Right atrium auricular region (tissue), 2 donors: Measurements from ENCODE around the gene ZNF236. TPM values are rescaled to one million over a fixed set of nuclear protein-coding genes. Genes with fewer than 3 reads are reported as not detected.

Source experiments
- DNase-seq: peaks from one replicate; pipeline ENCODE4 v3.0.0-alpha.2; 2019; ENCODE audit warnings: low spot score
- H3K27ac ChIP-seq, 2 donors: fragments of 200-600 bp; sonication (generic); 1 replicate in 1 of 2; 2 replicates in 1 of 2; pipeline ENCODE4 v1.5.1; 2016 to 2019
- H3K27me3 ChIP-seq, 2 donors: fragments of 200-600 bp; sonication (generic); one replicate each; pipeline versions ENCODE4 v1.5.1 to v1.6.0; 2017 to 2019
- H3K36me3 ChIP-seq: fragments of 200-600 bp; sonication (generic); one replicate; pipeline ENCODE4 v1.5.1; 2016
- H3K4me1 ChIP-seq, 2 donors: fragments of 200-600 bp; sonication (generic); one replicate each; pipeline versions ENCODE4 v1.5.1 to v1.6.0; 2017 to 2019
- H3K4me3 ChIP-seq, 2 donors: fragments of 200-600 bp; sonication (generic); 1 replicate in 1 of 2; 2 replicates in 1 of 2; pipeline ENCODE4 v1.5.1; 2017 to 2019; ENCODE audit warnings: mild to moderate bottlenecking in 1 of 2, moderate library complexity in 1 of 2
- H3K9me3 ChIP-seq, 2 donors: fragments of 200-600 bp; sonication (generic); one replicate each; pipeline ENCODE4 v1.5.1; 2019
- total RNA-seq, 2 donors: library from RNA; depleted of rRNA; stranded (reverse); fragments of >200 nt; gene quantifications; one replicate each; pipeline ENCODE4 v1.1.0, GENCODE V29; 2016
- TF ChIP-seq, protein P1 (sequence below), 2 donors: fragments of 200-600 bp; sonication (generic); IDR thresholded peaks; one replicate each; pipeline ENCODE4 v1.5.1; 2019; ENCODE audit warnings: antibody characterized with exemption in 2 of 2

Gene ZNF236
- total RNA-seq, 2 donors from 2014 or later: 11.0 to 12.7 TPM

DNA sequence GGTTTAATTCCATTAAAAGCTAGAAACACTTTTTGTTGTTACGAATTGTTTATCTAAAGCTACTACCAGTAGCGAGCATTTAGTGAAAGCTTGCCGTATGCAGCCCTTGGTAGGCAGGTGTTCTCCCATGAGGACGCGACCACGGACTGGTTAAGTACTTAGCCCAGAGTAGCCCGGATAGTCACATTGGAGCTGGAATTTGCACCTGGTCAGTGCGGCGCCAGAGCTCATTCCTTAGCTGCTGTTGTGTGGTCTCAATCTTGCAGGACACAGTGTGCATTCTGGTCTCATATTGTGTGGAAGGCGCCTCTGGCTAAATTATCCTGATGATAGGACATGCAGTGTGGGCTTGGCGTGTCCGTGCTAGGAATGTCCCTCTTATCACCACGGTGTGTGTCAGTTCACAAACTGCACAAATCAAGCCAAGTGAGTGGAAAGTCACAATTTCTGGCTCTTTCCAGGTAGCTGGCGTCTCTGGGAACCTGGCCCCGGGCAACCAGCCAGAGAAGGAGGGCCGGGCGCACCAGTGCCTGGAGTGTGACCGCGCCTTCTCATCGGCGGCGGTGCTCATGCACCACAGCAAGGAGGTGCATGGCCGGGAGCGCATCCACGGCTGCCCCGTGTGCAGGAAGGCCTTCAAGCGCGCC is 133.3 kb downstream of the ZNF236 start:
- Histone ChIP-seq H3K4me1 (peaks cover 0 to 6% of the 10 kb centered on the region in 2 donors), H3K27me3 (no peaks in the 10 kb centered on the region), H3K4me3 (no peak overlapping the region), H3K9me3 (no peaks in the 10 kb centered on the region), H3K36me3 (peaks cover 20% of the 10 kb centered on the region), H3K27ac (no peak overlapping the region)
- DNase-seq: no peak
- TF ChIP-seq, protein P1, sequence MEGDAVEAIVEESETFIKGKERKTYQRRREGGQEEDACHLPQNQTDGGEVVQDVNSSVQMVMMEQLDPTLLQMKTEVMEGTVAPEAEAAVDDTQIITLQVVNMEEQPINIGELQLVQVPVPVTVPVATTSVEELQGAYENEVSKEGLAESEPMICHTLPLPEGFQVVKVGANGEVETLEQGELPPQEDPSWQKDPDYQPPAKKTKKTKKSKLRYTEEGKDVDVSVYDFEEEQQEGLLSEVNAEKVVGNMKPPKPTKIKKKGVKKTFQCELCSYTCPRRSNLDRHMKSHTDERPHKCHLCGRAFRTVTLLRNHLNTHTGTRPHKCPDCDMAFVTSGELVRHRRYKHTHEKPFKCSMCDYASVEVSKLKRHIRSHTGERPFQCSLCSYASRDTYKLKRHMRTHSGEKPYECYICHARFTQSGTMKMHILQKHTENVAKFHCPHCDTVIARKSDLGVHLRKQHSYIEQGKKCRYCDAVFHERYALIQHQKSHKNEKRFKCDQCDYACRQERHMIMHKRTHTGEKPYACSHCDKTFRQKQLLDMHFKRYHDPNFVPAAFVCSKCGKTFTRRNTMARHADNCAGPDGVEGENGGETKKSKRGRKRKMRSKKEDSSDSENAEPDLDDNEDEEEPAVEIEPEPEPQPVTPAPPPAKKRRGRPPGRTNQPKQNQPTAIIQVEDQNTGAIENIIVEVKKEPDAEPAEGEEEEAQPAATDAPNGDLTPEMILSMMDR (IDR thresholded peaks at IDR 0.05): no peak

DNA sequence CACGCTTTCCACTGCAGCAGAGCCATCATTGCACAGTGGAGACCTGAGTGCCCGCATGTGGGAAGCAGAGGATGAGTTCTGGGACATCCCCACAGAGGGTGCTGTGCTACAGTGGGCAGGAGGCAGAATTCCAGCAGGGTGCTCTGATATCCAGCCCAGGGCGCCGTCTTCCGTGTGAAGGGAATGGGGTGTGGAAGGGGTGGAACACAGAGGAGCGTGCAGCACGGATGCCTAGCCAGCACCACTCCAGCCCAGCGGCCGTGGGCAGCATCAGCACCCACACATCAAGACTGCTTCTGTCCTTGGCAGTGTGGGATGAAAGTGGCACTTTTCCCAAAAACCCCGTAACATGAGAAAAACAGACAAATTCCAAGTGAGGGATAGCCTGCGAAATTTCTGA is 134.3 kb downstream of the ZNF236 start:
- peaks cover 26% of the 10 kb centered on the region for H3K36me3 ChIP-seq
- no peak overlapping the region for H3K4me3 ChIP-seq
- H3K27me3 ChIP-seq: no peaks in the 10 kb centered on the region
- TF ChIP-seq, protein P1 (IDR thresholded peaks at IDR 0.05): no peak
- no peaks in the 10 kb centered on the region for H3K9me3 ChIP-seq
- no peak overlapping the region for H3K27ac ChIP-seq
- peaks cover 0 to 6% of the 10 kb centered on the region in 2 donors for H3K4me1 ChIP-seq
- DNase-seq: no peak

DNA sequence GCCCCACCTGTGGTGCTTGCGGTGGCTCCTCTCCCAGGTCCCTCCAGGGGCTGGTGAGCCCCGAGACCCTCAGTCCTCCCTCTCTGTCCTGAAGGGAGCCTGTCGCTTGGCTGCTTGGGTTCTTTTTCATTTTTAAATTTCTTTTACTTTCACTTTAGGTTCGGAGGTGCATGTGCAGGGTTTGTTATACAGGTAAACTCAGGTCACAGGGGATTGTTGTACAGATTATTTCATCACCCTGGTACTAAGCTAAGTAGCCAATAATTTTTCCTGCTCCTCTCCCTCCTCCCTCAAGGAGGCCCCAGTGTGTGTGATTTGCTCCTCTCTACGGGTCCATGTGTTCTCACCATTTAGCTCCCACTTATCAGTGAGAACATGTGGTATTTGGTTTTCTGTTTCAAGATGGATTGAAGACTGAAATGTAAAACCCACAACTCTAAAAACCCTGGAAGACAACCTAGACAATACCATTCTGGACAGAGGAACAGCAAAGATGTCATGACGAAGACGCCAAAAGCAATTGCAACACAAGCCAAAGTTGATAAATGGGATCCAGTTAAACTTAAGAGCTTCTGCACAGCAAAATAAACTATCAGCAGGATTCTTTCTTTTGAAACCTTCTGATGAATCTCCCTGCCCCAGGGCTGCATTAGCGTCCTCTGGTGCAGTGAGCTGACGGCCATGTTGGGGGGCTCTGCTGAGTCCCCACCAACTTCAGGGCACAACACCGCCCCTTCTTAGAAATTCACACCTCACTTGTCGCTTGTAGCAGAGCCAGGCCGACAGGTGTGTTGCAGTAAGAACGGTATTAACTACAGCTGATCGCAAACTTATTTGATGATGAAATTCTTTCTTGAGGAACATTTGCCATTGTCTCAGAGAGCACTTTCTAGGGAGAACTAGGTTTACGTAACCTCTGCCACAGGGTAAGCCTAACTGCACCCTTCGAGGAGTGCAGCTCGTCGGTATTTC is 135.3 kb downstream of the ZNF236 start:
- peaks cover 0 to 6% of the 10 kb centered on the region in 2 donors for H3K4me1 ChIP-seq
- H3K36me3 ChIP-seq: peaks cover 21% of the 10 kb centered on the region
- H3K4me3 ChIP-seq: no peak overlapping the region
- H3K9me3 ChIP-seq: no peaks in the 10 kb centered on the region
- H3K27me3 ChIP-seq: no peaks in the 10 kb centered on the region
- H3K27ac ChIP-seq: no peak overlapping the region
- TF ChIP-seq, protein P1 (IDR thresholded peaks at IDR 0.05): no peak
- no peak for DNase-seq

DNA sequence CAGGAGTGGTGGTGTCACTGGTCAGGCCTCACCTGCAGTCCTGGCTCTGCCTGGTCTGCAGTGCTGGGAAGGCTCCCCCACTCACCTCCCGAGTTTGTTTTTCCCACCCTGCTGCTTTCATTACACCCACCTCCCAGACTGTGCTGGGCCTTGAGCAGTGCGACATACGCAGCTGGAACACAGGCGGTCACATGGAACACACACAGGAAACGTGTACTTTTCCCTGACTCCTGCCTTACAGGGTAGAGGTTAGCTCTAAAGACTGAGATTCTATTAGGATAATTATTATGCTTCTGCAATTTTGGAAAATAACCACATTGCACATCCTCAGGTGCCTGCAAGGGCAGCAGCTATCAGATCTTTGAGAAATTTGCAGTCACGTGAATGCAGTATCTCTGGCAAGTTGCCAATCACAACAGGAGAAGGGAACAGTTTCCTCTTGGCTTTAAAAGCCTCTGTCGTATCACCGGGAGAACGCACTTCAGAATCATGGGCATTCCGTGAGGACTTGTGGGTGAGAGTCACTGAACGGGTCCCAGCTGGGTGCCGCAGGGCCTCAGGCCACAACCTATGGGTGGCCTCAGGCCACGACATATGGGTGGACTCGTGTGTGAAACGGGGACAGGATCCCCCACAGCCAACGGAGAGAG is 136.5 kb downstream of the ZNF236 start:
- no peak overlapping the region for H3K27ac ChIP-seq
- H3K4me1 ChIP-seq: peaks cover 0 to 3% of the 10 kb centered on the region in 2 donors
- peaks cover 21% of the 10 kb centered on the region for H3K36me3 ChIP-seq
- no peak for DNase-seq
- no peaks in the 10 kb centered on the region for H3K9me3 ChIP-seq
- H3K4me3 ChIP-seq: no peak overlapping the region
- H3K27me3 ChIP-seq: no peaks in the 10 kb centered on the region
- TF ChIP-seq, protein P1 (IDR thresholded peaks at IDR 0.05): no peak

GRCh38 chr18:76959605-76960004 is 137.2 kb downstream of the ZNF236 start:
- DNase-seq: no peak
- H3K9me3 ChIP-seq: no peaks in the 10 kb centered on the region
- H3K27ac ChIP-seq: no peak overlapping the region
- TF ChIP-seq, protein P1 (IDR thresholded peaks at IDR 0.05): no peak
- no peak overlapping the region for H3K4me3 ChIP-seq
- H3K27me3 ChIP-seq: no peaks in the 10 kb centered on the region
- H3K36me3 ChIP-seq: peaks cover 21% of the 10 kb centered on the region
- no peaks in the 10 kb centered on the region for H3K4me1 ChIP-seq
